Activated CD4-positive, alpha-beta T cell treated with anti-CD3 and anti-CD28 coated beads, Interleukin-2, amount 10 ng/mL, durations not matched to agents 24 days and 14 days (primary cell): Measurements from ENCODE around the gene NUP62. TPM values are rescaled to one million over a fixed set of nuclear protein-coding genes. Genes with fewer than 3 reads are reported as not detected.
"Not testable (repeated sequence)": the region's sequence is repeated elsewhere in the genome, so short reads cannot be mapped to it uniquely, and the experiment has no call there.

Experiments
- DNase-seq: peaks from one replicate; pipeline ENCODE4 v3.0.0; 2022
- H3K27ac Mint-ChIP-seq: one replicate; pipeline ENCODE4 v1.8.0; 2022; ENCODE audit warnings: mild to moderate bottlenecking, mixed read lengths
- H3K27me3 Mint-ChIP-seq: one replicate; pipeline ENCODE4 v1.8.0; 2022; ENCODE audit warnings: mixed read lengths
- H3K36me3 Mint-ChIP-seq: one replicate; pipeline ENCODE4 v1.8.0; 2022; ENCODE audit warnings: low read depth, mild to moderate bottlenecking, mixed read lengths
- H3K4me1 Mint-ChIP-seq: one replicate; pipeline ENCODE4 v1.8.0; 2021; ENCODE audit warnings: mixed read lengths
- H3K4me3 Mint-ChIP-seq: one replicate; pipeline ENCODE4 v1.8.0; 2022; ENCODE audit warnings: mild to moderate bottlenecking, moderate library complexity, mixed read lengths
- H3K9me3 Mint-ChIP-seq: one replicate; pipeline ENCODE4 v1.8.0; 2021; ENCODE audit warnings: mixed read lengths
- intact Hi-C: fragments of 100-400 bp; cut with micrococcal nuclease; formaldehyde crosslinking; loops from one replicate; pipeline ENCODE4 v1.15.1; 2023
- total RNA-seq: library from RNA; stranded (reverse); gene quantifications from 2 replicates; pipeline ENCODE4 v1.2.3, GENCODE V29; 2022

Gene NUP62
- total RNA-seq, 1 donor from 2014 or later, result 217 TPM

GRCh38 chr19:49926515-49926914 lies 2.8 kb downstream of the NUP62 start:
- no peaks in the 10 kb centered on the region for H3K9me3 Mint-ChIP-seq
- H3K4me3 Mint-ChIP-seq, result peak overlapping the region; percentile 97
- H3K4me1 Mint-ChIP-seq, result peaks cover 50% of the 10 kb centered on the region
- peaks cover 3% of the 10 kb centered on the region for H3K27me3 Mint-ChIP-seq
- peaks cover 76% of the 10 kb centered on the region for H3K36me3 Mint-ChIP-seq
- no peak for DNase-seq
- intact Hi-C loops, result loop anchor here (5.0 kb wide), 1 partner anchor 334 kb away; the partner anchor contains the start of gene PRR12
- no peak overlapping the region for H3K27ac Mint-ChIP-seq

- no peaks in the 10 kb centered on the region for H3K9me3 Mint-ChIP-seq
- H3K4me1 Mint-ChIP-seq, result peaks cover 54% of the 10 kb centered on the region
- peak overlapping the region; percentile 34 for H3K4me3 Mint-ChIP-seq
- peaks cover 3% of the 10 kb centered on the region for H3K27me3 Mint-ChIP-seq
- H3K27ac Mint-ChIP-seq, result peak overlapping the region; percentile 38
- no peak for DNase-seq
- peaks cover 74% of the 10 kb centered on the region for H3K36me3 Mint-ChIP-seq
- intact Hi-C loops, result loop anchor here (5.0 kb wide), 1 partner anchor 333 kb away; the partner anchor contains the start of gene PRR12
Observed at GRCh38 chr19:49925486-49925885, 3.8 kb downstream of the NUP62 start.

- H3K27ac Mint-ChIP-seq, result not testable (repeated sequence)
- intact Hi-C loops, result loop anchor here (5.0 kb wide), 1 partner anchor 333 kb away; the partner anchor contains the start of gene PRR12
Observed at GRCh38 chr19:49924881-49925210, 4.5 kb downstream of the NUP62 start.

GRCh38 chr19:49924004-49924880 lies 5.1 kb downstream of the NUP62 start:
- no peaks in the 10 kb centered on the region for H3K9me3 Mint-ChIP-seq
- no peak for DNase-seq
- H3K36me3 Mint-ChIP-seq, result peaks cover 68% of the 10 kb centered on the region
- no peak overlapping the region for H3K4me3 Mint-ChIP-seq
- intact Hi-C loops, result no loop called here
- H3K27me3 Mint-ChIP-seq, result no peaks in the 10 kb centered on the region
- no peak overlapping the region for H3K27ac Mint-ChIP-seq
- peaks cover 45% of the 10 kb centered on the region for H3K4me1 Mint-ChIP-seq

More at GRCh38 chr19:49924881-49925210, 4.5 kb downstream of the NUP62 start:
- not testable (repeated sequence) for DNase-seq, H3K4me3 Mint-ChIP-seq, H3K27me3 Mint-ChIP-seq, H3K9me3 Mint-ChIP-seq
- Mint-ChIP-seq H3K36me3 (peaks cover 71% of the 10 kb centered on the region), H3K4me1 (peaks cover 47% of the 10 kb centered on the region)

- Mint-ChIP-seq H3K27me3 (no peaks in the 10 kb centered on the region), H3K9me3 (no peaks in the 10 kb centered on the region), H3K27ac (no peak overlapping the region), H3K36me3 (peaks cover 65% of the 10 kb centered on the region), H3K4me3 (no peak overlapping the region), H3K4me1 (peaks cover 44% of the 10 kb centered on the region)
- no peak for DNase-seq
- intact Hi-C loops, result no loop called here
Observed at GRCh38 chr19:49923055-49924003, 6.0 kb downstream of the NUP62 start.

GRCh38 chr19:49921871-49922795 lies 7.2 kb downstream of the NUP62 start:
- Mint-ChIP-seq H3K27me3 (no peaks in the 10 kb centered on the region), H3K36me3 (peaks cover 65% of the 10 kb centered on the region), H3K4me3 (no peak overlapping the region), H3K27ac (peak overlapping the region; percentile 29), H3K9me3 (no peaks in the 10 kb centered on the region), H3K4me1 (peaks cover 38% of the 10 kb centered on the region)
- DNase-seq, result no peak
- intact Hi-C loops, result no loop called here

- peaks cover 36% of the 10 kb centered on the region for H3K4me1 Mint-ChIP-seq
- H3K27ac Mint-ChIP-seq, result peak overlapping the region; percentile 62
- intact Hi-C loops, result no loop called here
- no peaks in the 10 kb centered on the region for H3K9me3 Mint-ChIP-seq
- DNase-seq, result no peak
- peaks cover 65% of the 10 kb centered on the region for H3K36me3 Mint-ChIP-seq
- no peaks in the 10 kb centered on the region for H3K27me3 Mint-ChIP-seq
- no peak overlapping the region for H3K4me3 Mint-ChIP-seq
Observed at GRCh38 chr19:49920624-49921363, 8.5 kb downstream of the NUP62 start.

GRCh38 chr19:49918089-49918488 lies 11.2 kb downstream of the NUP62 start:
- intact Hi-C loops, result no loop called here
- Mint-ChIP-seq H3K27ac (peak overlapping the region; percentile 51), H3K4me1 (peaks cover 53% of the 10 kb centered on the region), H3K36me3 (peaks cover 72% of the 10 kb centered on the region), H3K9me3 (no peaks in the 10 kb centered on the region), H3K27me3 (no peaks in the 10 kb centered on the region), H3K4me3 (no peak overlapping the region)
- DNase-seq, result no peak

GRCh38 chr19:49916839-49917733 lies 12.2 kb downstream of the NUP62 start:
- Mint-ChIP-seq H3K36me3 (peaks cover 72% of the 10 kb centered on the region), H3K9me3 (no peaks in the 10 kb centered on the region), H3K27ac (peak overlapping the region; percentile 12), H3K27me3 (no peaks in the 10 kb centered on the region), H3K4me1 (peaks cover 57% of the 10 kb centered on the region), H3K4me3 (no peak overlapping the region)
- intact Hi-C loops, result no loop called here
- no peak for DNase-seq

- Mint-ChIP-seq H3K4me3 (no peak overlapping the region), H3K4me1 (peaks cover 58% of the 10 kb centered on the region), H3K27me3 (no peaks in the 10 kb centered on the region), H3K36me3 (peaks cover 67% of the 10 kb centered on the region), H3K27ac (peak overlapping the region; percentile 7), H3K9me3 (no peaks in the 10 kb centered on the region)
- intact Hi-C loops, result no loop called here
- DNase-seq, result no peak
Observed at GRCh38 chr19:49915271-49915670, 14.0 kb downstream of the NUP62 start.

- peaks cover 57% of the 10 kb centered on the region for H3K4me1 Mint-ChIP-seq
- no peaks in the 10 kb centered on the region for H3K27me3 Mint-ChIP-seq
- peaks cover 75% of the 10 kb centered on the region for H3K36me3 Mint-ChIP-seq
- no peak overlapping the region for H3K4me3 Mint-ChIP-seq
- intact Hi-C loops, result no loop called here
- H3K9me3 Mint-ChIP-seq, result no peaks in the 10 kb centered on the region
- DNase-seq, result no peak
- peak overlapping the region; percentile 94 for H3K27ac Mint-ChIP-seq
Observed at GRCh38 chr19:49913720-49914119, 15.6 kb downstream of the NUP62 start.
